K562 (cell line): ENCODE measurements around the gene HLA-DOA. TPM values are rescaled to one million over a fixed set of nuclear protein-coding genes. Genes with fewer than 3 reads are reported as not detected.

ENCODE experiments used
- CEBPG ChIP-seq, 3 experiments: fragments of 200-800 bp in 1 of 3; sonication (Bioruptor generic) in 1 of 3; sonication (generic) in 1 of 3; formaldehyde crosslinking in 1 of 3; IDR thresholded peaks in 2 of 3; conservative IDR thresholded peaks in 1 of 3; 2 replicates each; pipeline versions ENCODE4 v1.6.1 to v1.8.0; 2016 to 2022; ENCODE audit warnings: missing compliant biosample characterization in 2 of 3, missing genetic modification characterization in 2 of 3, mild to moderate bottlenecking in 1 of 3, missing genetic modification reagents in 1 of 3
- ELF2 ChIP-seq: fragments of 250-450 bp; sonication (Bioruptor Pico); IDR thresholded peaks from 2 replicates; pipeline ENCODE4 v1.5.0; 2021; ENCODE audit warnings: mild to moderate bottlenecking
- ELF4 ChIP-seq: fragments of 450-650 bp; formaldehyde crosslinking; IDR thresholded peaks from 2 replicates; pipeline ENCODE4 v1.4.0; 2022; ENCODE audit warnings: missing genetic modification characterization
- GATAD2B ChIP-seq: fragments of 450-650 bp; IDR thresholded peaks from 2 replicates; pipeline ENCODE4 v1.6.1; 2017; ENCODE audit warnings: mild to moderate bottlenecking, borderline replicate concordance
- MCM5 ChIP-seq: fragments of 450-650 bp; IDR thresholded peaks from 2 replicates; pipeline ENCODE4 v1.6.1; 2016; ENCODE audit warnings: low read depth
- MTA2 ChIP-seq: fragments of 450-650 bp; IDR thresholded peaks from 2 replicates; pipeline ENCODE4 v1.6.1; 2016; ENCODE audit warnings: low read depth
- NR4A1 ChIP-seq, 2 experiments: fragments of 250-450 bp in 1 of 2; fragments of 450-650 bp in 1 of 2; sonication (Bioruptor Pico) in 1 of 2; IDR thresholded peaks; 2 replicates each; pipeline versions ENCODE4 v1.4.0 to v1.6.1; 2016 to 2020; ENCODE audit warnings: mild to moderate bottlenecking in 2 of 2, missing compliant biosample characterization in 1 of 2, missing genetic modification characterization in 1 of 2, moderate library complexity in 1 of 2
- PHF21A ChIP-seq: fragments of 450-650 bp; IDR thresholded peaks from 2 replicates; pipeline ENCODE4 v1.6.1; 2017; ENCODE audit warnings: low read depth, borderline replicate concordance
- POLR2A ChIP-seq: fragments of 450-650 bp; conservative IDR thresholded peaks from 2 replicates; pipeline ENCODE4 v1.6.1; 2016
- POLR2AphosphoS2 ChIP-seq: IDR thresholded peaks from 2 replicates; pipeline ENCODE4 v1.6.1; 2012; ENCODE audit warnings: low read length, improper control_type of control experiment
- PRPF4 ChIP-seq: fragments of 200-400 bp; formaldehyde crosslinking; IDR thresholded peaks from one replicate; pipeline ENCODE4 v1.6.1; 2017; ENCODE audit warnings: low read length, low read depth, mild to moderate bottlenecking; ENCODE audit not compliant: insufficient read depth, poor library complexity, severe bottlenecking
- RBBP5 ChIP-seq: fragments of 200-600 bp; sonication (generic); IDR thresholded peaks from 2 replicates; pipeline ENCODE4 v1.6.1; 2012; ENCODE audit warnings: borderline replicate concordance, mild to moderate bottlenecking, low read length, control low read depth, inconsistent platforms; ENCODE audit not compliant: insufficient read depth, poor library complexity, severe bottlenecking
- RREB1 ChIP-seq: fragments of 250-450 bp; sonication (Bioruptor Pico); IDR thresholded peaks from 2 replicates; pipeline ENCODE4 v1.4.0; 2020
- SMARCB1 ChIP-seq: IDR thresholded peaks from 2 replicates; pipeline ENCODE4 v1.6.1; 2011; ENCODE audit warnings: improper control_type of control experiment, low read depth; ENCODE audit not compliant: insufficient read length
- SP1 ChIP-seq: sonication (generic); formaldehyde crosslinking; IDR thresholded peaks from 2 replicates; pipeline ENCODE4 v1.8.1; 2022; ENCODE audit warnings: mild to moderate bottlenecking, missing genetic modification reagents
- TAF1 ChIP-seq: IDR thresholded peaks from 2 replicates; pipeline ENCODE4 v1.6.1; 2011; ENCODE audit warnings: mild to moderate bottlenecking, low read length, moderate library complexity; ENCODE audit not compliant: insufficient read depth, control insufficient read depth, severe bottlenecking; ENCODE audit errors: extremely low read depth
- TCF15 ChIP-seq: fragments of 250-450 bp; sonication (Bioruptor Pico); IDR thresholded peaks from 2 replicates; pipeline ENCODE4 v1.8.0; 2022; ENCODE audit warnings: moderate library complexity, mild to moderate bottlenecking, inconsistent platforms
- ZNF280B ChIP-seq: fragments of 250-450 bp; sonication (Bioruptor Pico); IDR thresholded peaks from 2 replicates; pipeline ENCODE4 v1.5.1; 2021; ENCODE audit warnings: mild to moderate bottlenecking
- ZNF77 ChIP-seq: fragments of 250-450 bp; sonication (Bioruptor Pico); IDR thresholded peaks from 2 replicates; pipeline ENCODE4 v1.5.0; 2020
- ZSCAN32 ChIP-seq: fragments of 450-650 bp; formaldehyde crosslinking; IDR thresholded peaks from 2 replicates; pipeline ENCODE4 v1.4.0; 2020; ENCODE audit warnings: mild to moderate bottlenecking, moderate library complexity
- polyA plus RNA-seq, 8 experiments: library from polyadenylated mRNA; depleted of rRNA in 4 of 8; stranded (reverse) in 5 of 8; unstranded in 3 of 8; fragments of >200 nt; fragmentation: Nextera tagmentation in 2 of 8; fragmentation: Illumina TruSeq in 1 of 8; extraction: Ambion mirVana in 2 of 8; extraction: Trizol in 1 of 8; gene quantifications; 2 replicates each; pipeline versions ENCODE4 v1.2.1 to v1.2.3, GENCODE V29; 2011 to 2014; ENCODE audit warnings: inconsistent platforms in 1 of 8, missing spikeins in 1 of 8
- total RNA-seq, 7 experiments: library from RNA; depleted of rRNA in 6 of 7; stranded (reverse); fragments of >200 nt in 6 of 7; fragmentation: Illumina TruSeq in 2 of 7; extraction: Trizol in 2 of 7; gene quantifications; 2 replicates each; pipeline versions ENCODE4 v1.2.1 to v1.2.3, GENCODE V29; 2011 to 2021; ENCODE audit warnings: low replicate concordance in 1 of 7

The HLA-DOA gene
- total and polyA plus RNA-seq, 9 of the 15 experiments (the other 6 are each of a cell fraction or from before 2014, with no cell fraction given), result 0.07 TPM; not detected in 8

GRCh38 chr6:32982084-32982701, 27.2 kb downstream of the HLA-DOA start (continued):
- TF ChIP-seq ZSCAN32 (no peak), ELF4 (CRISPR knock-in tag) (no peak), PHF21A (no peak), NR4A1 (CRISPR knock-in tag; IDR thresholded peaks at IDR 0.05) (no peak), NR4A1 (tag; IDR thresholded peaks at IDR 0.05) (no peak), MCM5 (no peak), SP1 (CRISPR knock-in tag) (0 out of 2 replicates have a peak, but pooled peaks have one; percentile 52), POLR2A (peak; percentile 78), TAF1 (no peak), ZNF77 (no peak), MTA2 (no peak), RREB1 (no peak), GATAD2B (no peak), RBBP5 (no peak), POLR2AphosphoS2 (peak; percentile 92; the same call in 1 of the 2 replicates), CEBPG (CRISPR knock-in tag; IDR thresholded peaks at IDR 0.05) (no peak), CEBPG (tag; conservative IDR thresholded peaks at IDR 0.05 in 1 of 2, IDR thresholded peaks at IDR 0.05 in 1 of 2) (peak in 1 of 2 experiments; percentile 54; a peak in 1 of 4 replicates), ZNF280B (CRISPR knock-in tag) (no peak), ELF2 (0 out of 2 replicates have a peak, but pooled peaks have one; percentile 12), TCF15 (no peak), PRPF4 (no peak), SMARCB1 (no peak)
